A673 (cell line): Measurements from ENCODE around the gene NUB1.
"Not testable (repeated sequence)": the region's sequence is repeated elsewhere in the genome, so short reads cannot be mapped to it uniquely, and the experiment has no call there.

ENCODE experiments used
- EZH2 ChIP-seq: fragments of 200-600 bp; sonication (generic); IDR thresholded peaks from 2 replicates; pipeline ENCODE4 v1.6.1; 2017; ENCODE audit warnings: borderline replicate concordance, low read depth, mild to moderate bottlenecking, mixed read lengths, antibody characterized with exemption, low read length; ENCODE audit not compliant: poor library complexity, severe bottlenecking
- TF ChIP-seq, protein P1 (sequence below): fragments of 300-800, 200-600 bp; sonication (generic); conservative IDR thresholded peaks from 2 replicates; pipeline ENCODE4 v1.5.1; 2017; ENCODE audit warnings: low read depth, mild to moderate bottlenecking, antibody characterized with exemption, low read length, moderate library complexity, mixed read lengths

DNA sequence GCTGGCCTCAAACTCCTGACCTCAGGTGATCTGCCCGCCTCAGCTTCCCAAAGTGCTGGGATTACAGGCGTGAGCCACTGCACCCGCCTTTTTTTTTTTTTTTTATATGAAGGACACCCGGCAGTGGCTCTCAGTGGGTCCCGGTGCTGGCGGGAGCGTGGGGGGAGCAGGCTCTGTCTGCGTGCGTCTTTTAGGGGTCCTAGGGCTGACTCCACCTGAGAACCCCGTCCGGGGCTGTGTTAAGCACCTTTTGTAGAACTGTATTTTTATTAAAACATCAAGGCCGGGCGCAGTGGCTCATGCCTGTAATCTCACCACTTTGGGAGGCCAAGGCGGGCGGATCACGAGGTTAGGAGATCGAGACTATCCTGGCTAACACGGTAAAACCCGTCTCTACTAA is 37.4 kb upstream of the NUB1 start:
- TF ChIP-seq, protein P1, sequence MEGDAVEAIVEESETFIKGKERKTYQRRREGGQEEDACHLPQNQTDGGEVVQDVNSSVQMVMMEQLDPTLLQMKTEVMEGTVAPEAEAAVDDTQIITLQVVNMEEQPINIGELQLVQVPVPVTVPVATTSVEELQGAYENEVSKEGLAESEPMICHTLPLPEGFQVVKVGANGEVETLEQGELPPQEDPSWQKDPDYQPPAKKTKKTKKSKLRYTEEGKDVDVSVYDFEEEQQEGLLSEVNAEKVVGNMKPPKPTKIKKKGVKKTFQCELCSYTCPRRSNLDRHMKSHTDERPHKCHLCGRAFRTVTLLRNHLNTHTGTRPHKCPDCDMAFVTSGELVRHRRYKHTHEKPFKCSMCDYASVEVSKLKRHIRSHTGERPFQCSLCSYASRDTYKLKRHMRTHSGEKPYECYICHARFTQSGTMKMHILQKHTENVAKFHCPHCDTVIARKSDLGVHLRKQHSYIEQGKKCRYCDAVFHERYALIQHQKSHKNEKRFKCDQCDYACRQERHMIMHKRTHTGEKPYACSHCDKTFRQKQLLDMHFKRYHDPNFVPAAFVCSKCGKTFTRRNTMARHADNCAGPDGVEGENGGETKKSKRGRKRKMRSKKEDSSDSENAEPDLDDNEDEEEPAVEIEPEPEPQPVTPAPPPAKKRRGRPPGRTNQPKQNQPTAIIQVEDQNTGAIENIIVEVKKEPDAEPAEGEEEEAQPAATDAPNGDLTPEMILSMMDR: not testable (repeated sequence)
- TF ChIP-seq EZH2: not testable (repeated sequence)
